ENCODE measurements around the gene NDOR1.

The NDOR1 gene

GRCh38 chr9:137194909-137195308 is 10.6 kb upstream of the NDOR1 start:
- H3K27me3 ChIP-seq (ENCODE audit: control insufficient read depth, insufficient read depth, low read length) = no peaks in the 10 kb centered on the region
- no peak overlapping the region for H3K27ac ChIP-seq
- no peak overlapping the region for H3K4me2 ChIP-seq (ENCODE audit: low read length)
- H3K4me1 ChIP-seq = peaks cover 4% of the 10 kb centered on the region
- no peak overlapping the region for H3K4me3 ChIP-seq (ENCODE audit: low read depth, low read length)
- no peaks in the 10 kb centered on the region for H3K9me3 ChIP-seq (ENCODE audit: control insufficient read depth, low read length)
- peaks cover 9% of the 10 kb centered on the region for H3K79me2 ChIP-seq
- no peaks in the 10 kb centered on the region for H3K36me3 ChIP-seq (ENCODE audit: control insufficient read depth, insufficient read depth, low read length)
- no peak overlapping the region for H3K9ac ChIP-seq
- TF ChIP-seq CTCF (IDR thresholded peaks at IDR 0.05) = no peak
- H2AFZ ChIP-seq = no peak overlapping the region

- Histone ChIP-seq H3K4me3 (ENCODE audit: low read depth, low read length) (no peak overlapping the region), H3K9me3 (ENCODE audit: control insufficient read depth, low read length) (no peaks in the 10 kb centered on the region), H2AFZ (no peak overlapping the region), H3K4me2 (ENCODE audit: low read length) (no peak overlapping the region), H3K4me1 (peaks cover 4% of the 10 kb centered on the region), H3K27ac (no peak overlapping the region), H3K27me3 (ENCODE audit: control insufficient read depth, insufficient read depth, low read length) (no peaks in the 10 kb centered on the region), H3K79me2 (peaks cover 9% of the 10 kb centered on the region), H3K9ac (no peak overlapping the region), H3K36me3 (ENCODE audit: control insufficient read depth, insufficient read depth, low read length) (no peaks in the 10 kb centered on the region)
- TF ChIP-seq CTCF (IDR thresholded peaks at IDR 0.05) = no peak
Measured at GRCh38 chr9:137195525-137196220, 9.8 kb upstream of the NDOR1 start.

GRCh38 chr9:137198051-137198901 is 7.2 kb upstream of the NDOR1 start:
- Histone ChIP-seq H2AFZ (no peak overlapping the region), H3K9ac (no peak overlapping the region), H3K27ac (no peak overlapping the region), H3K9me3 (ENCODE audit: control insufficient read depth, low read length) (no peaks in the 10 kb centered on the region), H3K4me3 (ENCODE audit: low read depth, low read length) (no peak overlapping the region), H3K79me2 (peaks cover 12% of the 10 kb centered on the region), H3K27me3 (ENCODE audit: control insufficient read depth, insufficient read depth, low read length) (no peaks in the 10 kb centered on the region), H3K4me2 (ENCODE audit: low read length) (no peak overlapping the region), H3K36me3 (ENCODE audit: control insufficient read depth, insufficient read depth, low read length) (no peaks in the 10 kb centered on the region), H3K4me1 (peaks cover 4% of the 10 kb centered on the region)
- TF ChIP-seq CTCF (IDR thresholded peaks at IDR 0.05) = no peak

GRCh38 chr9:137198902-137199283 is 6.6 kb upstream of the NDOR1 start:
- Histone ChIP-seq H3K79me2 (peaks cover 13% of the 10 kb centered on the region), H2AFZ (no peak overlapping the region), H3K27me3 (ENCODE audit: control insufficient read depth, insufficient read depth, low read length) (no peaks in the 10 kb centered on the region), H3K4me1 (peaks cover 4% of the 10 kb centered on the region), H3K4me2 (ENCODE audit: low read length) (no peak overlapping the region), H3K9me3 (ENCODE audit: control insufficient read depth, low read length) (no peaks in the 10 kb centered on the region), H3K27ac (no peak overlapping the region), H3K4me3 (ENCODE audit: low read depth, low read length) (no peak overlapping the region), H3K36me3 (ENCODE audit: control insufficient read depth, insufficient read depth, low read length) (no peaks in the 10 kb centered on the region), H3K9ac (no peak overlapping the region)
- TF ChIP-seq CTCF (IDR thresholded peaks at IDR 0.05) = no peak
